HG03108 (cell line): ENCODE results near the gene TRAPPC3.

Experiments used
- ATAC-seq: cut with Tn5 transposase; IDR thresholded peaks from one replicate; pipeline ENCODE4 v1.9.1; 2021; ENCODE audit warnings: moderate library complexity; ENCODE audit not compliant: unreplicated experiment

Gene TRAPPC3

GRCh38 chr1:36087233-36088123, 61.8 kb downstream of the TRAPPC3 start:
- ATAC-seq, result no peak
